ENCODE measurements around the gene RHBDF2.
"Not testable (repeated sequence)": the region's sequence is repeated elsewhere in the genome, so short reads cannot be mapped to it uniquely, and the experiment has no call there.

RHBDF2 gene

DNA sequence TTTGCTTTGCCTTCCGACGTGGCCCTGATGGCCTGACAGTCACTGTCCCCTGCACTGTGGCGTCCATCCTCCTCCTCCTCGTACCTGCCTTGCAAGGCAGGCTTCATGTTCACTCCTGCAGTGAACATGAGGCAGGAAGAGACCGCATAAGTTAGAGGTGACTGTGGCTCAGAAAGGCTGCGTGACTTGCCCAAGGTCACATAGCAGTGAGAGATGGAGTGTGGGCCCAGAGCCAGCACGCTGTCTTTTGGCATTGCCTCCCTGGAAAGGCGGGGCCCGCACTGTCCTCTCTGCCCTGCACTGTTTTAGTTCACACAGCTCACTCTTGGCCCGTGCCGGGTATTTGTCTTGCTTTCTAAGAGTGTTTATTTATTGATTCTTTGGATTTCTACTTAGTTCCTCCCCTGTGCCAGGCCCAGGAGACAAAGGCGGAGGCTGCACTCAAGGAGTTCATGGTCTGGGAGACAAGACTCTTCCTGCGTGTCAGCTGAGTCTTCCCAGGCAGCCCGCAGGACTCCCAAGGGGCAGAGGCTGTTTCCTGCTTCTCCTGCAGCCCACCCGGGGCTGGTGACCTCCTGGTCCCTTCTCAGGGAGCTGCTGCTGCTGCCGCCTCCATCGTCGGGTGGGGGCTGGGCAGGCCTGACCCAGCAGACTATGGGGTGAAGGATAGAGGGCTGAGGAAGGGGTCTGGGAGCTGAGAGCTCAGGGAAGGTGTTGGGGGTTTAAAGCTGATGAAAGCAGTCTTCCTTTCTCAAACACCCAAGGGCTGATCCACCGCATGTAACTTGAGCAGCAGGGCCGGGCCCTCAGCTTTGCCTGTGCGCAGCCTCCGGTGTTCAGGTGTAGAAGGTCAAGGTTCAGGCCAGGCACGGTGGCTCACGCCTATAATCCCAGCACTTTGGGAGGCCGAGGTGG, 23.6 kb upstream of the RHBDF2 start:
- H3K27me3 ChIP-seq = no peaks in the 10 kb centered on the region

GRCh38 chr17:76523084-76524037, 22.1 kb upstream of the RHBDF2 start:
- no peaks in the 10 kb centered on the region for H3K27me3 ChIP-seq
- H3K36me3 ChIP-seq = no peaks in the 10 kb centered on the region
- no peaks in the 10 kb centered on the region for H4K20me1 ChIP-seq
- TF ChIP-seq Cebpa-rat (IDR thresholded peaks at IDR 0.05) = no peak
- H3K4me2 ChIP-seq = peak overlapping the region; percentile 95
- H3K4me1 ChIP-seq = peaks cover 65% of the 10 kb centered on the region
- H3K9ac ChIP-seq = 0 out of 2 replicates have a peak overlapping the region, but pooled peaks have one; percentile 5
- H3K4me3 ChIP-seq = no peak overlapping the region
- H3K9me3 ChIP-seq = no peaks in the 10 kb centered on the region
- 0 out of 2 replicates have a peak overlapping the region, but pooled peaks have one; percentile 15 for H3K27ac ChIP-seq

More for the DNA sequence above, 23.6 kb upstream of the RHBDF2 start:
- H3K36me3 ChIP-seq = no peaks in the 10 kb centered on the region
- H3K27ac ChIP-seq = peak overlapping the region; percentile 80
- H3K4me2 ChIP-seq = peak overlapping the region; percentile 95
- H3K4me3 ChIP-seq = peak overlapping the region; percentile 29
- peaks cover 75% of the 10 kb centered on the region for H3K4me1 ChIP-seq
- H3K9me3 ChIP-seq = no peaks in the 10 kb centered on the region
- TF ChIP-seq Cebpa-rat (IDR thresholded peaks at IDR 0.05) = no peak
- H4K20me1 ChIP-seq = no peaks in the 10 kb centered on the region
- peak overlapping the region; percentile 48 for H3K9ac ChIP-seq

GRCh38 chr17:76521683-76522082, 20.5 kb upstream of the RHBDF2 start:
- peaks cover 59% of the 10 kb centered on the region for H3K4me1 ChIP-seq

GRCh38 chr17:76521262-76521661, 20.0 kb upstream of the RHBDF2 start:
- Histone ChIP-seq H3K4me3 (no peak overlapping the region), H3K9me3 (no peaks in the 10 kb centered on the region), H3K4me1 (peaks cover 59% of the 10 kb centered on the region), H3K9ac (no peak overlapping the region), H3K4me2 (no peak overlapping the region), H3K27ac (no peak overlapping the region), H4K20me1 (no peaks in the 10 kb centered on the region), H3K36me3 (no peaks in the 10 kb centered on the region), H3K27me3 (no peaks in the 10 kb centered on the region)
- no peak for TF ChIP-seq Cebpa-rat (IDR thresholded peaks at IDR 0.05)

More at GRCh38 chr17:76521683-76522082, 20.5 kb upstream of the RHBDF2 start:
- H4K20me1 ChIP-seq, H3K9me3 ChIP-seq, H3K4me2 ChIP-seq, H3K4me3 ChIP-seq, H3K27ac ChIP-seq, H3K27me3 ChIP-seq, H3K9ac ChIP-seq, H3K36me3 ChIP-seq: not testable (repeated sequence)

- H3K4me3 ChIP-seq = no peak overlapping the region
- no peak for TF ChIP-seq Cebpa-rat (IDR thresholded peaks at IDR 0.05)
- H3K27me3 ChIP-seq = no peaks in the 10 kb centered on the region
- H3K4me2 ChIP-seq = no peak overlapping the region
- H3K36me3 ChIP-seq = no peaks in the 10 kb centered on the region
- no peak overlapping the region for H3K27ac ChIP-seq
- H3K9me3 ChIP-seq = no peaks in the 10 kb centered on the region
- peaks cover 57% of the 10 kb centered on the region for H3K4me1 ChIP-seq
- H3K9ac ChIP-seq = no peak overlapping the region
- no peaks in the 10 kb centered on the region for H4K20me1 ChIP-seq
These were observed 18.1 kb upstream of the RHBDF2 start for GRCh38 chr17:76519048-76519966.

DNA sequence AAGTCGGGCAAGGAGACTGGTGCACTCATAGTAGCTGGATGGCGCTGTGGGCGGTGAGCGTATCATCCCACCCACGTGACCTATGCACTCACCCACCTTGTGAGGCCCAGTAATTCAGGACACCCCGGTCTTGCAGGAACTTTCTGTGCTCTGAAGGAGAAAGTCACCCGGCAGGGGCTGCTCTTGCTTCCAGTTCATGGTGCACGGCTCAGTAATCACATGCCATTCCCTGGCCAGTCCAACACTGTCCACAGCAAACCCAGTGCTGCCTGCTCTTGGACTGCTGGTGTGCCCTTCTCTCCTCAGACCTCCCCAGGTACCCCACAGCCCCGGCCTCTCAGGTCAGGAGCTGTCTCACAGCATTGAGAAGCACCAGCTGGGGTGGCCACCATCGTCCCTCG, 16.4 kb upstream of the RHBDF2 start:
- Histone ChIP-seq H3K36me3 (no peaks in the 10 kb centered on the region), H3K27me3 (no peaks in the 10 kb centered on the region), H3K9me3 (no peaks in the 10 kb centered on the region), H3K4me2 (no peak overlapping the region), H3K4me3 (no peak overlapping the region), H3K9ac (no peak overlapping the region), H3K27ac (no peak overlapping the region), H3K4me1 (peaks cover 57% of the 10 kb centered on the region), H4K20me1 (no peaks in the 10 kb centered on the region)
- TF ChIP-seq Cebpa-rat (IDR thresholded peaks at IDR 0.05) = no peak

GRCh38 chr17:76515274-76515949, 14.2 kb upstream of the RHBDF2 start:
- H3K36me3 ChIP-seq = no peaks in the 10 kb centered on the region
- peak overlapping the region; percentile 25; the same call in 1 of the 2 replicates for H3K4me3 ChIP-seq
- peak overlapping the region; percentile 48; the same call in 1 of the 2 replicates for H3K9ac ChIP-seq
- H3K27ac ChIP-seq = peak overlapping the region; percentile 74
- H3K9me3 ChIP-seq = no peaks in the 10 kb centered on the region
- peak; percentile 45; the same call in 1 of the 2 replicates for TF ChIP-seq Cebpa-rat (IDR thresholded peaks at IDR 0.05)
- H4K20me1 ChIP-seq = no peaks in the 10 kb centered on the region
- no peaks in the 10 kb centered on the region for H3K27me3 ChIP-seq
- H3K4me2 ChIP-seq = peak overlapping the region; percentile 90
- H3K4me1 ChIP-seq = peaks cover 61% of the 10 kb centered on the region

DNA sequence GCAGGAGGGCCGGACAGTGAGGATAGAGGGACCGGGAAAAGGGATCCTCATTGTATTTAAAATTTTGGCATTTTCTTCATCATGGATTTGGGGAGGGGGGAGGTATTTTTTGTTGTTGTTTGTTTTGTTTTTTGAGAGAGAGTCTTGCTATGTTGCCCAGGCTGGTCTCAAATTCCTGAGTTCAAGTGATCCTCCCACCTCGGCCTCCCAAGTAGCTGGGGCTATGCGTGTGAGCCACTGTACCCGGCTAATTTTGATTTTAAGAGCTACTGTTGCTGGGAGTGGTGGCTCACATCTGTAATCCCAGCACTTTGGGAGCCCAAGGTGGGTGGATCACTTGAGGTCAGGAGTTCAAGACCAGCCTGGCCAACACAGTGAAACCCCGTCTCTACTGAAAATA, 13.1 kb upstream of the RHBDF2 start:
- H3K4me3 ChIP-seq, H3K9me3 ChIP-seq, H3K27me3 ChIP-seq, H4K20me1 ChIP-seq, H3K36me3 ChIP-seq, H3K4me2 ChIP-seq, H3K9ac ChIP-seq: not testable (repeated sequence)
- 0 out of 2 replicates have a peak overlapping the region, but pooled peaks have one; percentile 6 for H3K27ac ChIP-seq
- peaks cover 61% of the 10 kb centered on the region for H3K4me1 ChIP-seq

Data from BLaER1 (cell line).